ENCODE data around the gene TOR1AIP2.
A peak's percentile ranks its signal among the peaks of the same experiment; 100 is the strongest.

- peak; percentile 19 for TF ChIP-seq CTCF (IDR thresholded peaks at IDR 0.05; ENCODE audit: borderline replicate concordance, extremely low read depth, low read length, poor library complexity, severe bottlenecking)
- no peak for TF ChIP-seq EZH2 (IDR thresholded peaks at IDR 0.05; ENCODE audit: borderline replicate concordance, low read depth, low read length, severe bottlenecking)
Observed at GRCh38 chr1:179877586-179878265, at the start of gene TOR1AIP2.
